GM19468 (cell line): ENCODE data around the gene GPC6.

Experiments used
- ATAC-seq: cut with Tn5 transposase; IDR thresholded peaks from one replicate; pipeline ENCODE4 v1.9.1; 2021; ENCODE audit warnings: mild to moderate bottlenecking, moderate library complexity, moderate number of reproducible peaks; ENCODE audit not compliant: unreplicated experiment; ENCODE audit errors: extremely low read depth

Gene GPC6

DNA sequence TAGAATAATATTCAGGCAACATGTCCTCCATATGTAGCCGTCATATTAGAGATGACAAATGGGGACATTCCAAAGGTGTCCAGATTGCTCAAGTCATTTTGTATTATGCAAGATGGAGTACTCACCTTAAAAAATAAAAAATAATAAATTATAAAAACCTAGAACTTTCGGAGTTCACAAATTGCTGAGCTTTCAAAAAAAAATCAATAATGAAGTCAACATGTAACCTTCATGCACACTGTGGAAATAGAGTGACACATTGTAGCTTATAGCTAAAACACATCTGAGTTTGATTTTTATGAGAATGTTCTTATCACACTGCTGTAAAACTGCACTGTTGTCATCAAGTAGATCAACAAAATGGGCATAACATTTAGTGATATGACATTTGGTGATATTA, 411.2 kb downstream of the GPC6 start:
- ATAC-seq = no peak

DNA sequence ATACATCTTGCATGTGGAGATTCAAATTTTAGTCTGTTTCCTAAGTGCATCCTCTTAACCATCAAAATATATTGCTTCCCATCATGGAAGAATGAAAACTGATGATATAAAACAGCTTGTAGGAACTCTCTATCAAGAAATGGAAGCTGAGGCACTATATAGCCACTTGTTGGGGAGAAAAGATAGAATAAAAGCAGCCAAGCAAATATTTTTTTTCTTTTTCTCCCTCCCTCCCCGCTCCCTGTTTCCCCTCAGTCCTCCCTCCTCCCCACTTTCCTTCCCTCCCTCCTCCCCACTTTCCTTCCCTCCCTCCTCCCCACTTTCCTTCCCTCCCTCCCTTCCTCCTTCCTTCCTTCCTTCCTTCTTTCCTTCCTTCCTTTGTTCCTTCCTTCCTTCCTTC, 413.8 kb downstream of the GPC6 start:
- no peak for ATAC-seq

DNA sequence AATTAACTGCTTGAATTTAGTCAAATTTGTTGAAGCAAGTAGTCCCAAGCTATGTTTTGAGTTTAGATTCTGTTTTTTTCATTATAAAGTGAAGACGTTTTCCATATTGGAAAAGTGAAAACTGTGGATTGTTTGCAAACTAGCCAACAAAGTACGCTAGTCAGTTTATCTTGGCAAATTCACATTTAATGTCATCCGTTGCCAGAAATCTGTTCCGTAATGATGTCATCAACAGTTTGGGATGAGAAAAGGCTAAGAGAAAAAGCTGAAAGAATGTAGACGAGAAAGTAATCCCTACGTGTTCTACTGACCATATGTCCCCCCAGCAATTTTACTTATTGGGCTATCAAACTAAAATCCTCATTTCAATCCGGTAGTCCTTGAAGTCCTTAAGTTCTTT, 419.6 kb downstream of the GPC6 start:
- ATAC-seq = no peak

DNA sequence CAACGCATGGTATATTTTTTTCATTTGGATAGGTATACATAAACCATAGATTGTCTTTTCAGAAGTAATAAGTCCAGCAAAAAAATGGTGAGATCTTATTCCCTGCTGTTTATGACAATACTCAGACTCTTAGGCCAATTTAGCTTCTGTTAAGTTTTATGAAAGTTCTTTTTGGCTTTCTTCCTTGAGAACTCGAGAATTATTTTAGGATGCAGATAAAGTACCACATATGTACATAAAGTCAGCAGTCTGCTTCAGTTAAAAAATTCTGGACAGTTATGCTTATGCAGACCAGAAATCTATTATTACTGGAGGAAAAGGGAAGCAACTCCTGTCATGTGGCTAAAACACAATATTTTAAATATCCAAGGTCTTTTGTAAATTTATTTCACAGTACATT, 422.9 kb downstream of the GPC6 start:
- no peak for ATAC-seq

DNA sequence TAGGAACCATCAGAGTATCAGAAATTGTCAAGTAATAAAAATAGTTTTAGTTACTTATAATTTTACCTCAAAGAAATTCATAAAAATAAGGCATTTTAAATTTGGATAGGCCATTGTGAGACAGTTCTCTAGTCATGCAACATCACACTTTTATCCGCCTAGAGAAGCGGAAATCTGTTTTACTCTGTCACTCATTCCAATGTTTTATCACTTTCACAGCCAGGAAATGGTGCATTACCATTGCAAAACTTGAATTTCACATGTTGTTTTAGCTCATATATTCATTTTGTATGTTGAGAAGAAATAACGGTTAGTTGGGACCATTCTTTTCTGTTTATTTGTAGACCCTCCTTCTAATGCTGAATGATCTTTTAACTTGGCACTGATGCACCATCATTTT, 427.2 kb downstream of the GPC6 start:
- ATAC-seq = no peak

DNA sequence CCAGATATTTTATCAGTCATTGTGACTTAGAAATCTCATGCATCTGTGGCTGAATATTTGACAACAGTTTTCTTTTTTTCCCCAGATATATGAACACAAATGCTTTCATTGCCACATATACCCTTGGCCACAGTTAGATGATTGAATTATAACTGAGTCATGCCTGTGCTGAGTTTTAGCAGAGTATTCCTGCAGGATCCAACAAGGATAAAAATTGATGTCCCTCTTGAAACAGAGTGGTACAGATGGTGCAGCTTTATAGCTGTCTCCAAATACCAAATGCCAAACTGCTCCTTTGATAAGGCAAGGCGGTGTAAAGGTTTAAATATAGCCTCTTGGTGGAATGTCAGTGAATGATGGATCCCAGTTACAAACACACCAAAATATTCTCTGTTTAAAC, 428.5 kb downstream of the GPC6 start:
- no peak for ATAC-seq

DNA sequence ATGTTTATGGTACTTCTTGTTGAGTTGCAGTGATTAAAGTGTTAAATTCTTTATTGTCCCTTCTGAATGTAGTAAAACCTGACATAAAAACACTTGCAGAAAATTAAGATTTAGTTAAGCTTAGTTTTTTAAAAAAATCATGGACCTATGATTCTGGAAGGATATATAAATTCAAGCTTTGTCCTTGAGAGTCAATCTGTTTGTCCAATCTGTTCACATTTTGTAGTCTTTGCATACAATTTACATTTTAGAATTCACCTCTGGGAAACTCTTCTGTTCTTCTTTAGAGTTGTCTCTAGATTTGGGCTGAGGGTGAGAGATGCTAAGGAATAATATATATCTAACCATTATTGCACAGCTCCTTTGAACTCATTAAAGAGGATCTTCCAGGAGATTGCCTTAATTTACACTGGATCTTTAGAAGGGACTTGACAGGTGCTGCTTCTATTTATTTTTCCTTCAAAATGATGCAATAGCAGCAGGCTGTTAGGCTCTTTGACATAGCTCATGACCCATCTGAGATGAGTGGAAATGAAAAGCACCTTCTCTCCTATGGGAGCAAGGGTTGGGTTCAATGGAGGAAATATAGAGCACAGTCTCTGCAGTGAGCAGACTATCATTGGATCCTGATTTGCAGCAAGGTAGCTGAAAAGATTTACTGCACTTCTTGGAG, 433.9 kb downstream of the GPC6 start:
- no peak for ATAC-seq

DNA sequence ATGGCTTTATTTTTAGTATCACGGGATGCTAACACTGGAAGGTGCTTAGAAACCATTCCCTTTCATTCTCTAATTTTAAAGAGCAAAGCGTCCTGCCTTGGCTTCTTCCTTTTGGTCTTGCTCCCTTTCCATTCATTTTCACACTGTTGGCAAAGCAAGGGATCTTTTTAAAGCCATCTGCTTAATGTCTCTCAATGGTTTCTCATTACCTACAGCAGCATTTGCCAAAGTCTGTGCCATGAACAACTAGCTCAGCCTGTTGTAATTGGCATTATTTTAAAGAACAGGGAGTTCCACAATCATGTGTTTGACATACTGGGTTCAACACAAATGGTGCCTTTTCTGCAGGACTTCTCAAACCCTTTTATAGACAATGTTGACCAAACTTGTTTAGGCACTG, 444.3 kb downstream of the GPC6 start:
- ATAC-seq = no peak

DNA sequence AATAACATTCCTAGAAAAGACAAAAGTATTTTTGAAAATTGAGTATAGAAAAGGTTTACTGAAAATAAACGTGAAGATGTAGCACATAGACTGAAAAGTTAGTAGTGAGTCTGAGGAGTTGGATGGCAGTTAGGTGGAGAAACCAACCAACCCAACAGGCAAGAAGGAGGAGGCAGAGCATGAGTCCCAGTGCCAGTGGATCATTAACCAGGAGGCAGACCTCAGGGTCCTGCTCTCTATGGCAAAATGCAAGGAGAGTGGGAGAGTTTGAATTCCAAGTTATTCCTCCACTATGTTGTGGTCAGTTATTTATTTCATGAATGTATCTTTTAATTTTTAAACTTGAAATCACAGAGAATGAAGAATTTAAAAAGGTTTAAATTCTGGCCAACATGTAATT, 446.4 kb downstream of the GPC6 start:
- ATAC-seq = no peak

DNA sequence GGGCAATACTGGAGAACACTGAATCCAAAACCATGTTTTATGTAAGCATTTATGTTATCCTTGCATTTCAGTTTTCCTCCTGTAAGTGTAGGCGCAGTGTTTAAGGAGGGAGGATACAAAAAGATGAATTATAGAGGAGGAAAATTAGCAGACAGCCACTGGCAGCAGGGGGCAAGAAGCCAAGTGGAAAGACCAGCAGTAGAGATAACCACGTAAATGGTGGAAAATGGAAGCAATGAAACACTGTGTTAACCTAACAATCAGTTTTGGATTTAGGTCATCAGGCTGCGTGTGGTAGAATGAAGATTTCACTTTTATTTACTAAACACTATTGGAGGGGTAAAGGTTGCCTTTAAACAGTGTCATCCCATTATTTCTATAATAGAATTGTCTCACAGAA, 447.3 kb downstream of the GPC6 start:
- ATAC-seq = no peak

DNA sequence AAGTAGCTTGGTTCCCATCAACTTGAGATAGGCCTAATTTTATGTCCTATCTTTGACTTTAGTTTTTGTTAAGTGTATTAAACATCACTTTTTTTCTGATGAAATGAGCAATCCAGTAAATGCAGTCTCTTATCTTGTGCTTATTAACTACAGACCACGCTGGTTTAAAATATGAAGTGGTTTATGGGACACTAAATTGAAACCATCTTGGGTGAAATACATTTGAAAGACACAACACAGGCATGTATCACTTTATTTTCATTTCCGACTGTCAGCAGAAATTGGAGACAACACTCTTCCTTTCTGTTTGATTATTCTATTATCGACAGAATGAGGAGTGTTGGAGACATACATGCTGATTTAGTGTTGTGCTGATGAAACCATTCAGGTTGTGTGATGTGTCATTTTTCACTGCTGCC, 447.7 kb downstream of the GPC6 start:
- ATAC-seq = no peak

DNA sequence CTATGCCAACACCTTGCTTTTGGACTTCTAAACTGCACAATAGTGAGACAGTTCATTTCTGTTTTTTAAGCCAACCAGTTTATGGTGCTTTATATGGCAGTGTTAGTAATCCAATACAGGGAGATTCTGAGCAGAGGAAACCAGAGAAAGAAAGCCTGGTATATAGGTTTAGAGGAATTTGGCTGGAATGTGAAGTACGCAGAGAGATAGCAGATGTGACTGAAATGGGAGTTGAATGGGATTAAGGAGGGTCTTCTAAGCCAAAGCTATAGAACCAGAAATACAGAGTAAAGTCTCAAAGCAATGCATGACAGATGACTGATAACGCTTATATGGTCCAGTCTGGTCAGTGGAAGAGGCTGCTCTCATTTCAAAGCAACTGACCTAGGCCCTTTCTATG, 453.7 kb downstream of the GPC6 start:
- no peak for ATAC-seq

DNA sequence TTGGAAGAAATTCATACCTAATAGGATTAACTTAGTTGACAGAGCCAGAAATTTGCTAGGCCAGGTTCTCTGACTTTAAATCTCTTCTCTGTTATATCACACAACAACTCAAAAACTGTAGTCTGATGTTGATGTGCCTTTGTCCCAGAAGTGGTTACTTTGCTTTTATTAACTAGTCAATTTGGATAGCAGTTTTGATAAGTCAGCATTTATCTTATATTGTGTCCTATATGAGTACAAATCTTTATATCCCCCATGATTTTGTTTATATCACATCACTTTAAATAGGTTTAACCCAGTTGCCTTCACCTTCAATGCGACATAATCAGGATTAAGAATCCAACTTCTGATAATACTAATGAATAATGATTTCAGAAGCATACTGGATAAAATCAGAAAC, 459.3 kb downstream of the GPC6 start:
- no peak for ATAC-seq

DNA sequence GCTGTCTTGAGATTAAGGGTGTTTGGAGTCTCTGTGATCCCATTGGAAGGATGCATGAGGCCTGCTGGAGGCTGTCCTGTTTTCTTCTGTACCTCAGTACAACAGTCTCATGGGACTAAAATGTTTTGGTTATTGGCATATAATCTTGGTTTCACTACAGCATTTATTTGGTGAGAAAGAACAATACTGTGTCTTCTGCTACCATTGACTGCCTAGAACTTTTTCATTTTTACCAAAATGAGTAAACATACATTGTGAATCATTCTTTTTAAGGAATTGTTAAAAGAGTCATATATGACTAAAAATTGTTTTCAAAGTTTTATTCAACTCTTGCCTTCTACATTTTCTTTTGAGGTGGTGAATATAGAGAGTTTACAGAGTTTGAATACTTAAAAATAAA, 459.8 kb downstream of the GPC6 start:
- no peak for ATAC-seq

DNA sequence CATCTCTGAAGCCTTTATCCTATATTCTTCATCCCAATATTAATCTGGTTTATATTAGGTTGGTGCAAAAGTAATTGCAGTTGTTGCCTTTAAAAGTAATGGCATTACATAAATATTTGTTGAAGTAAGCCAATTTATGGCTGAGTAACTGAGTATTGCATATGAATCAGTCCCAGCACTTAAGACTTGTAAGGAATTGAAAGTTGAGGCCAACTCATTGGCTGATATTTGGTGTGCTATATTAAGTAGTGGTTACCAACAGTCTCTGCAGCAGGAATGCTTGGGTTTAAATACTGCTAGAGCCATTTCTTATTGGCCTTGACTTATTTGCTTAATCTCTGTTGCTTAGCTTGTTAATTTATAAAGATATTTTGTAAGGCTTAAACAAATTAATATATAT, 460.7 kb downstream of the GPC6 start:
- ATAC-seq = no peak

DNA sequence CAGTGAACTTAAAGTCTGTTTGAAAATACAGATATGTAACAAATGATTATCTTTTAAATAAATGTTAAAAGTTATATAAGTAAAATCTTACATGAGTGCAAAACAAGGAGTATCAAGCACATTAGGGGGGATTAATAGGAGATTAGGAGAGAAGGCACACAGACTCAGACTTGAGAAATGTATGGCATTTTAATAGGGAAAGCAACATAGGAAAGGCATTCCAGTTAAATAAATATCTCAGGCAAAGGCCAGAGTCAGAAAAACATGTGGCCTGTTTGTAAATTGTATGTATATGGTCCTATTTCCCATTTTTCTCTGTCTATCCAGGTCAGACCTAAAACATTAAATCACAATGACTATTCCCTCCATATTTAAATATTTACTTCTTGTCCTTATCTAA, 462.7 kb downstream of the GPC6 start:
- no peak for ATAC-seq

DNA sequence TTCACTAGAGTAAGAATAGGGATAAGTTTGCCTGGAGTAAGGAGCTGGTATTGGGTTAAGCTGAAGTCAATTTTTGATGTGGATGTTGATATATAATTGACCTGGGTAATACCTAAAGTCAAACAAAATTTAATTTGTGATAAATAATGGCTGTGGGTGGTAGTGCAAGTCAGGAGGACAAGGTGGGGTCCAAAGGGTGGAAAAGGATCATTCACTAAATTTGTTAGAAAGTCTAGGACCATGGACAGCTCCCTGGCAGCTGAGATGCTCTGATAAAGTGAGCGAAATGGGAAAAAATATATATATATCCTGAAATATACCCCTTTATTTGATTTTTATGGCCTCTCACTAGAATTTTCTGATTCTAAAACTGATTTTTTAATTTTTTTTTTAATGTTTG, 463.5 kb downstream of the GPC6 start:
- ATAC-seq = no peak

DNA sequence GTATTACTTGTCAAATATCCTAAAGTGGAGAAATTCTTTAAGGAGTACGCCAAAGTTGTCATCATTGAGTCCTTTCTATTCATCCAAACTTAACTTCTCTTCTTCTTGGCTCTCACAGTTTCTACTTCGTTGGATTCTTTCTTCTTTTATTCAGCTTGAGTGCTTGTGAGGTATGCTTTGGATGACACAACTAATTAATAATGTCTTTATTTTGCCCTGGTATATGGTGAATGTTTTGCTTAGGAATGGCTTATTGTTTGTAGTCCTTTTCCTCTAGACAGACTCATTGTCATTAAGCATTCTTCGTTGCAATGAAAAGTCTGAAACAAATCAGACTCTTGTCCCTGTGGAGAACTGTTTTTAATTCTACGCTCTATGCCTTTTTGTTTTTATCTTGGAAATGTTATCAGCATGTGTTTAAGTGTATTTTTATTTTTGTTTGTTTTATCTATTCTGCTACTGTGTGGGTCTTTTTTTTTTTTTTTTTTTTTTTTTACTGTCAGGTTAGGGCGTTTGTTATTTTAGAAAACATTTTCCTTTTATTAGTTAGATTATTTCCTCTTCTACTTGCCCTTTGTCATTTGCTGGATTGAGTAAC, 471.5 kb downstream of the GPC6 start:
- no peak for ATAC-seq

DNA sequence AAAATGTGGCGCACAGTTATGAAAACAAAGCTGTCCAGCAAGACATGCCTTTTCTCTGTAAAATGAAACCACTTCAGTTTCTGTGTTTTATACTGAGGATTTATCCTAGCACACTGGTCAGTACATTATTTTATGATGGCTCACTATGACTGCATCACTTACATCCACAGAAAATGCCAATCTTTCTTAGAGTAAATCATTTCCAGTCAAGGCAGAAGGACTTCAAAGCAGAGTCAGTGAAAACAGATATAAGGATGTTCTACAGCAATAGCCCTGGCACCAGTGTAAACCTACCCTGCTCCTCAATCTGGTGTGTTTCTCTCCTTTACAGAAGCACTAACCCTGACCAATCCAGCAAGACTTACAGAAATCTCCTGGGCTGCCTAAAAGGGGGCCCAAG, 473.5 kb downstream of the GPC6 start:
- no peak for ATAC-seq

DNA sequence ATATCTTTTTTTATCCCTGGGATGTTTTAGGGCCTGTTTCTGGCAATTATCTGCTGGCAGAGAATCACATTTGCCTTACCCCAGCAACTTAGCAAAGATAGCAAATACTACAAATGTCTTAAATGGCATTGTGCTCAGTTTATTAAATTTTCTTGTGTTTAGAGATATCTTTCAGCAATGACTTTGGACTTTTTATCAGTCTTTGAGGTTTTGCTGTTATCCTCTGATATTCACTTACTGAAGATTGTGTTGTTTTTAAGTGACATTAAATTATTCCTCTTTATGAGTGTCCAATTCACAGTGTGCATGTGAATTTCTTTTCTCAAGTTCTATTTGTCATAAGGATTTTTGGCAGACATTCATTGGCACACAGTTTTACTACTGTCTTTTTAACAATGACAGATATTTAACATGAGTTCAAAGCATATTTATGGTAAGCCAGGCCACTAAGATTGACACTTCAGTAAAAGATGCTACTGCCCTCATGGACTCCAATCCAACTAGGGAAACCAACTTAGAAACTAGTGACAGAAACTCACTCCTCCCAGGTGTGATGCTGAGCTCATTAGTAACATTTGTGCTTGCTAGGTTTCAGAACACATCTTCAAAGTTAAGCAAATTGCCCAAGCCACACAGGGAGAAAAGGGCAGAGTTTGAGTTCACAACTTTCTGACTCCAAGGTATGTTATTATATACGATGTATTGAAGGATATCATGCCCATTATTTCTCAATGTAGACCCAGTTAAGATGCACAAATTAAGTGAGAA, 481.9 kb downstream of the GPC6 start:
- no peak for ATAC-seq

DNA sequence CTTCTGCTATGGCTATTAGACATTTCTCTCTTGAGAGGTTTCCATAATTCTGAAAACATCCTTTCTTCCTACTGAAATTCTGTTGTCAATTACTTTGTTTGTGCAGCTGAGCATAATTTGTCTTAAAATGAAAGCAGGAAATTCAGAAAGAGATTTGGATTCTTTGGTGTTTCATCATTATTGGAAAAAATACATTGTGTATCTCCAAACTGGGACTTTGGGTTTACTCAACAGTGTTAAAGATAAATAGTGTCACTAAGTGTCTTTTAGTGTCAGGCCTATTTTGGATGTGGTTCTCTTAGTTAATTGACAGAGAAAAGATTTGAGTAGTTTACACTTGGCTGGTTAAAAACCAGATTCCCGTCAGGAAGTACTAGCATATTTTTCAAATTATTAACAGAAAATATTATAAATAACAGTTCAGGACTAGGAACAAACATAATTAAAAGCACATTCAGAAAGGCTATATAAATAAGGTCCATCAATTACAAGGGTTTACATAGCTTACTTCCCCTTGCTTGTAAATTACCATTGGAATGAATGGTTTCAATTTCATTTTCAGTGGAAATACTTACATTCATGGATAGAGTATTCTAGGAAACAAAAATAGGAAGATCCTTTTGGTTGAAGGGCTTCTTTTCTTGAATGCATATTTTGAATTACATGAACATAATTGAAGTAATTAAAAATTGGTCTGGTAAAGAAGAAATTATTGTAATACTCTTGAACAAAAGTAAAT, 483.1 kb downstream of the GPC6 start:
- ATAC-seq = no peak
